ENCODE measurements around the gene ZNF593.

ZNF593 gene

GRCh38 chr1:26153966-26154532 is 15.7 kb upstream of the ZNF593 start:
- DNase-seq, result no peak

GRCh38 chr1:26154750-26155149 is 15.0 kb upstream of the ZNF593 start:
- DNase-seq, result no peak

DNA sequence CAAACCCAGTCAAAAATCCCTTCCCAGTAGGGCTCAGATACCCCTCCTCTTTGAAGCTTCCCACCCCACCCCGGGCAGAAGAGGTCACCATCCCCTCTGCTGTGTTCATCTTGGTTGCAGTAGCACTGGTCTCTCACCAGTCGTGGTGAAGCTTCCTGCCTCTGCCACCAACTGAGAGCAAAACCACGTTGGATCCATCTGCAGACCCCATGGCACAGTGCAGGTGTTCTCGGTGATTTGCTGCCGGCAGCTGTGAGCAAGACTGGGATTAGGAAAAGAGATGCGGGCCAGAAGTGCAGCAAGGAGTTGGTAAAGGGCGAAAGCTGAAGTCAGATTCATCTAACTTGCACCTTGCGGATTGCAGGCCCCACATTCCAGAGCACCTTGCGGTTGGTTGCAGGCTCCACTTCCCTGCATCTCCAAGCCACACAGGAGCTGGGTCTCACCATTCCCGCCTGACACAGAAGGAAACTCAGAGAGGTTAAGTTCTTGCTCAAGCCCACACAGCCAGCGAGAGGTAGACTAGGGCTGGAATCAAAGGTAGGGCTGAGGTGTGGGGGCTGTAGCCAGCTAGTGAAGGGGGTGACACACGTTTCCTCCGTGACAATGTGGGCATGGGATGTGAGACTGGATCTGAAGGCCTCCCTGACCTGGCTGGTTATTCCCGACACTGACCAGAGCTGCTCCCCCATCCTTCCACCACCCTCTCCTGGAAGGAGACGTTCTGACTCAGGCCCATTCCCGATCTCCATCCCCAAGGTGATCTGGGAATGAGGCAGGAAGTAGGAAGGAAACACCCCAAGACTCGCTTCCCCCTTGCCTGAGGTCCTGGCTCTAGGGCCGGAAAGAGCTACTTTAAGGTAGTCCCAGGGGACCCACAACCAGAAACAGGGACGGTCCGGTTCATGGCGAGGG is 14.1 kb upstream of the ZNF593 start:
- DNase-seq, result no peak

DNA sequence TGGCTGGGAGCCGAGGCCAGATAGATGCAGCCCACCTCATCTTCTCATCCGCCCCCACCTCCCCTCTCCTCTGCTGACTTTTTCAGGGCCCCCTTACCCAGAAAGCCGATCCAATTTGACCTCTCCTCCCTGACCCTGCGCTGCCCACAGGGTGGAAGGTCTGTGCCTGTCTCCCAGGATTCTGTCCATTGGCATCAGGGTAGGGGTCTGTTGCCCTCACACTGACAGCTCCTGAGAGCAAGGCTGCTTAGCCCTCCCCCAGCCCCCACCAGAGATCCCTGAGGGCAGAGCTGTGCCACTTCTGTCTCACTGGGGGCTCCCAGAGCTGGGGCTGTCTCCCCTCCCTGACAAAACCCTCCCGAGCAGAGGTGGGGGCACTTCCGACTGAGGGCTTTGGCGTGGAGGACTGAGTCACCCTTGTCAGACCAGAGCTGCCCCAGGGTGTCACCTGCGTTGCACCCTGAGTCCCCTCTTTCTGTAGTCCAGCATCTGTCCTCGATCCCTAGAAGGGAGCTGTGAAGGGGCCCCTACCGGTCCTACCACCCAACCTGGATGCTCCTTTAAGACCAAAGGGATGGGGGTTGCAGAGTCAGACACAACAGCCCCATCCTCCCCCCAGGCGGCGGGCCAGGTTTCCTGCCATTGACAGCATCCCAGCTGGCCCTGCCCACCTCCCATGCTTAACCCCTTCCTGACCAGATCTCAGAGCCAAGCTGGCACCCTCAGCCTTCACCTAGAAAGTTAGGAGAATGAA is 13.2 kb upstream of the ZNF593 start:
- DNase-seq, result no peak

- no peak for DNase-seq
These were observed 11.3 kb upstream of the ZNF593 start for GRCh38 chr1:26158271-26158907.

DNA sequence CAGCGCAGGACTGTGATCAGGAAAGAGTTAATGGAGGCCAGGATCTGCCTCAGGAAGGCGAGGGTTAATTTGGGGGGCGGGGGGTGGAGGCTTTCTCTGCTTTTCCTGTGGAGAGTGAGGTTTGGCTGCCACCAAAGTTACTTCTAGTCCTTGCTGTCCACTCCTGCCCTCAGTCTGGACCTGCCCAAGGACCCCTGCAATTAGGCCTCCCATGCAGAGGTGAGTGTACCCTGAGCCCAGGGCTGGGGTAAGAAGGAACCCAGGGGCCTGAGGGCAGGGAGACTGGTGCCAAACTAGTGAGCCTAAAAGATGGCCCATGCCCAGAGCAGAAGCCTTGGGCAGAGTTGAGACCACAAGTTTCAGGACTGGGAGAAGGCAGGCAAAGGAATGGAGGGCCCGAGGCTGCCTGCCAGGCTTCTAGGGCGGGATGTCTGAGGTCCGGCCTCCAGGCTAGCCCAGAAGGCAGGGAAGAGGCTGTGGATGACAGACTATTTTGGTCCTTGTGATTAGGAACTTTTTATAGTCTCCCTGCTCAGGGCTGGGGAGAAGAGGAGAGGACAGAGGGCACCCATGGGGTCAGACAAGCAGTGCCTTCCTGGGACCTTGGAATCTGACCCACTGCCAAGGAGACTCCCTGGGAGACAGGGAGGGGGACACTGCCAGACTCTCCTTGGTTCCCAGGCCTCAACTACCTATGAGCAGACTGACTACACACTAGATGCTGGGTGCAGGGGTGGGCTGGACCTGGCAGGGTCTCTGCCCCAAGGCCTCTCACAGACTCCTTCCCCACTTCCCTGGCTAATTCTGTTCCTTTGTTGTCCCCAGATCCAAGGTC is 10.6 kb upstream of the ZNF593 start, which contains the start of gene FAM110D:
TSS of gene FAM110D (plus strand) at position 172 of the 835 bp plus-strand sequence. CDS start 2,213 bp downstream, outside the sequence.
- no peak for DNase-seq

DNA sequence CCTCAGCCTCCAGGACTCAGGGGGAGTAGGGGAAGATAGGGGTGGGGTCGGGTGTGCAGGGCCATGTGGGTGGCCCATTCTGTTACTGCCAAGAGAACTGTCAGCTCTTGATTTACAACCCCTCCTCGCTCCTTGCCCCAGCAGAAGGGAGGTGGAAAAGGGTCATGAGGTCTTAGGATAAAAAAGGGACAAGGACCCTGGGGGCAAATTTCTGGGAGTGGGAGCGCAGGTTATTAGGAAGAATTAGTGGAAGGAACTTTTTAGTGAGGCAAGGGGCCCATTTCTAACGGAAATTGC is 10.0 kb upstream of the ZNF593 start:
- DNase-seq, result no peak

GRCh38 chr1:26160527-26161414 is 8.9 kb upstream of the ZNF593 start:
- no peak for DNase-seq

GRCh38 chr1:26161415-26162219 is 8.1 kb upstream of the ZNF593 start:
- no peak for DNase-seq

DNA sequence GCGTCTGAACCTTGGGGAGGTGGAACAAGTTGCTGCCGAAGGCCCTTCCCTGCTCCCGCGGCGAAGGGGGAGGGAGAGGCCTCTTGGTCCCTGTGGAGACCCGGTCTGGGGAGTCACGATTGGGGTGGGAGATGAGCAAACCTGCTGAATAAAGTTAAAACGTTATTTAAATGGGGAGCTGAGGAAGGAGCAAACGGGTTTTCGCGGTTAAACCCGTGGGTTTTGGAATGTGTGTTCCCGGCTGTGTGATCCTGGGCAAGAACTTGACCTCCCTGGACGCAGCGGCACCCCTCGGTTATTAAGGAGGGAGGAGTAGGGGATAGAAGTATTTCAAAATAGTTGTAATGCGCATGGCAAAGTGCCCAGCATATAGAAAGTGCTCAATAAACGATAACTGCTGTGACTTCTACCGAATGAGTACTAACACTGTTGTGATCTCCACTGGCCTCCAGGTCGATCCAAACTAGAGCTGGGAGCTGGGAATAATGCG is 7.4 kb upstream of the ZNF593 start:
- no peak for DNase-seq

GRCh38 chr1:26163684-26164035 is 6.0 kb upstream of the ZNF593 start:
- no peak for DNase-seq

- no peak for DNase-seq
These were observed 5.5 kb upstream of the ZNF593 start for GRCh38 chr1:26164036-26164860.

GRCh38 chr1:26164861-26165842 is 4.6 kb upstream of the ZNF593 start:
- DNase-seq, result no peak

DNA sequence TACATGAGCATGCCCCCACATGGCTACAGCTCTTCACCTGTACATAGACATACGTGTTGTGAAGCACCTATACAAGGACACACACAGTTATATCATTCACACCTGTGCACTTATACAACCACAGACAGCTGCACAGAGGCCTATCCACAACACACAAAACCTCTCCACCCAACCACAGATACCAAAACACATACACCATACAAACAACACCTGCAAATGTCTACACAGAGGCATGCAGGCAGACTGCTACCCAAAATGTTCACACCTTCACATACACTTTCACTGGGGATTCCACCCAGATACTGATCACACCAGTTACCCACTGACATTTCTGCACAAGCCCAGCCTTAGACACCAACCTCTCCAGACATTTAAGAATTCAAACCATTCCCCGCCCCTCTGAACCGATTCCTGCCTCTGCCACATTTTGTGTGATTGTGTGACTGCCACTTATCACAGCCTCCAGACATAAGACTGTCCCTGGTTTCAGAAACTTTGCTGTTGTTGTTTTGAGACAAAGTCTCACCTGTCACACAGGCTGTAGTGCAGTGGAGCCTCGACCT is 2.9 kb upstream of the ZNF593 start:
- no peak for DNase-seq

- no peak for DNase-seq
These were observed 1.1 kb upstream of the ZNF593 start, which contains the start of gene C1orf232 for GRCh38 chr1:26168410-26169197. Gene C1orf232, minus strand, starts transcription at chr1:26168963. Its CDS starts 464 bp downstream, at chr1:26168499.

DNA sequence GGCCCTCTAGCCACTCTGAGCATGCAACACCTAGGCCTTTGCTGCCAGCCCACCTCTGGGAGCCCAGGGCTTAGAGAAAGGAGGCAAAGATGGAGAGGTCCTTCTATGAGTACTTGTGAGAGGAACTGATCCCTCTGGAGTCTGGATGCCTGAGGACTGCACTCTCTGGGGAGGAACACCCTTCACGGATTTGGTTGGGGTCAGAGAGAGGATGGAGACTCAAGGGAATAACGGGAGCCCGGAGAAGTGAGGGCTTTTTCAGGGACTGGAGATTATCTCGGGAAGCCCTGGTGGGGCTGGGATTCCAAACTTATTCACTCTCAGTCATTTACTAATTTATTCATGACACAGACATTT is 532 bp upstream of the ZNF593 start:
- no peak for DNase-seq

DNA sequence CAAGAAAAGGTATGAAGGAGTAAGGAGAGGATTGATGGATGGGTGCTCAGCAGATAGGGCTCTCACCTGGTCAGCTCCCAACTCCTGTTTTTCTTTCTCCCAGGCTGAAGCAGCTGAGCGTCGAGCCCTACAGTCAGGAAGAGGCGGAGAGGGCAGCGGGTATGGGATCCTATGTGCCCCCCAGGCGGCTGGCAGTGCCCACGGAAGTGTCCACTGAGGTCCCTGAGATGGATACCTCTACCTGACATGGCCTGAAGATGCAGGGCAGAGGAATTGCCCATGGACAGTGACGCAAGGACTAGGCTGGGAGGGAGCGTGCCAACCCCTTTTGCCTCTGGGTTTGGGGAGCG is 739 bp downstream of the ZNF593 start:
- no peak for DNase-seq
